ENCODE measurements around the gene L3MBTL2. TPM values are rescaled to one million over a fixed set of nuclear protein-coding genes. Genes with fewer than 3 reads are reported as not detected.
"Not testable (repeated sequence)": the region's sequence is repeated elsewhere in the genome, so short reads cannot be mapped to it uniquely, and the experiment has no call there.

Gene L3MBTL2
- total RNA-seq, 1 donor = 19.6 TPM

GRCh38 chr22:41256254-41257253 lies 51.4 kb downstream of the L3MBTL2 start:
- peak; percentile 66 for DNase-seq (ENCODE audit: low read depth)
- peak; percentile 20 for TF ChIP-seq CTCF (IDR thresholded peaks at IDR 0.05; ENCODE audit: insufficient read depth, low read length)
- H3K4me3 ChIP-seq (ENCODE audit: low read depth, low read length) = no peak overlapping the region

GRCh38 chr22:41257696-41258095 lies 52.6 kb downstream of the L3MBTL2 start:
- TF ChIP-seq CTCF (IDR thresholded peaks at IDR 0.05; ENCODE audit: insufficient read depth, low read length) = no peak
- no peak for DNase-seq (ENCODE audit: low read depth)
- no peak overlapping the region for H3K4me3 ChIP-seq (ENCODE audit: low read depth, low read length)

GRCh38 chr22:41259756-41260155 lies 54.6 kb downstream of the L3MBTL2 start:
- DNase-seq (ENCODE audit: low read depth); H3K4me3 ChIP-seq (ENCODE audit: low read depth, low read length): not testable (repeated sequence)

- no peak for DNase-seq (ENCODE audit: low read depth)
- no peak overlapping the region for H3K4me3 ChIP-seq (ENCODE audit: low read depth, low read length)
- no peak for TF ChIP-seq CTCF (IDR thresholded peaks at IDR 0.05; ENCODE audit: insufficient read depth, low read length)
These were observed 55.8 kb downstream of the L3MBTL2 start for GRCh38 chr22:41260871-41261270.

GRCh38 chr22:41261541-41262249 lies 56.6 kb downstream of the L3MBTL2 start:
- no peak overlapping the region for H3K4me3 ChIP-seq (ENCODE audit: low read depth, low read length)
- TF ChIP-seq CTCF (IDR thresholded peaks at IDR 0.05; ENCODE audit: insufficient read depth, low read length) = no peak
- no peak for DNase-seq (ENCODE audit: low read depth)

GRCh38 chr22:41262250-41262765 lies 57.2 kb downstream of the L3MBTL2 start:
- TF ChIP-seq CTCF (IDR thresholded peaks at IDR 0.05; ENCODE audit: insufficient read depth, low read length) = no peak
- no peak for DNase-seq (ENCODE audit: low read depth)
- no peak overlapping the region for H3K4me3 ChIP-seq (ENCODE audit: low read depth, low read length)

- no peak for TF ChIP-seq CTCF (IDR thresholded peaks at IDR 0.05; ENCODE audit: insufficient read depth, low read length)
- no peak overlapping the region for H3K4me3 ChIP-seq (ENCODE audit: low read depth, low read length)
- DNase-seq (ENCODE audit: low read depth) = no peak
These were observed 58.6 kb downstream of the L3MBTL2 start for GRCh38 chr22:41263704-41264103.

Measured in fibroblast of the aortic adventitia (primary cell).